ENCODE measurements around the gene TFF2.

Gene TFF2, protein sequence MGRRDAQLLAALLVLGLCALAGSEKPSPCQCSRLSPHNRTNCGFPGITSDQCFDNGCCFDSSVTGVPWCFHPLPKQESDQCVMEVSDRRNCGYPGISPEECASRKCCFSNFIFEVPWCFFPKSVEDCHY

DNA sequence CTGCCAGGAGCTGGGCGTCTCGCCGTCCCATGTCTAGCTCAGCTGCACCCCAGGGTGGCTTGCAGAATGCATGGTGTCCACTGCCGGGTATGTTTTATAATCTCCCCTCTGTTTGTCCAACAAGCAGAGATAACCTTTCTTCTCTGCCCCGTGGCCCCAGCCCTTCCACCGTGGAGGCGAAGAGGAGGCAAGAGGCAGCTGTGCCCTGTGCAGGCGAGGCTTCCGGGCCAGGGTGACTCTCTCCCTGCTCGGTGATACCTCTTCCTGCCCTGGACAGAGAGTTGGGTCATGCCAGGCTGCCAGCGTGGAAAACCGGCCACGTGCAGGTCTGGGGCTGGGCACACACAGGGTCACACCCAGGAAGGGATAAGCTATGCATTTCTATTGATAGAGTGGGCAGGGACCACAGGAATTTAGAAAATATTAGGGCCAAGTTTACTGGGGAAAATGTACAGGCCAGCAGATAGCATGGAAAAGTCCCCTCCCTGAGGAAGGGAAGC lies at the start of gene TFF2:
Gene TFF2, minus strand, starts transcription at position 68 of the 500 bp plus-strand sequence. Its CDS starts 37 bp downstream, at position 31.
- DNase-seq, result no peak

DNA sequence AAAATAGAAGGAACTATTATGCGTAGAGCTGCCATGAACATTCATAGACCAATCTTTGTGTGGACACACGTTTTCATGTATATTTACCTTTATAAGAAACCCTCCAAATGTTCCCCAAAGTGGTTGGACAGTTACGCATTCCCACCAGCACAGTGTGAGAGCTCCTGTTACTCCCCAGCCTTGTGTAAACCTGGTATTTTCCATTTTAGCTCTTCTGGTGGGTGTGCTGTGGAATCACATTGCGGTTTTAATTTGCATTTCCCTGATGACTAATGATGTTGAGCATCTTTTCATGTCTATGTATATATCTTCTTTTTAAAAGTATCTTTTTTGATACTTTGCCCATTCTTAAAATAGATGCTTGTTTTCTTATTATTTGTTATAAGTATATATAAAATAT lies 49.7 kb upstream of the TFF2 start:
- no peak for DNase-seq

DNA sequence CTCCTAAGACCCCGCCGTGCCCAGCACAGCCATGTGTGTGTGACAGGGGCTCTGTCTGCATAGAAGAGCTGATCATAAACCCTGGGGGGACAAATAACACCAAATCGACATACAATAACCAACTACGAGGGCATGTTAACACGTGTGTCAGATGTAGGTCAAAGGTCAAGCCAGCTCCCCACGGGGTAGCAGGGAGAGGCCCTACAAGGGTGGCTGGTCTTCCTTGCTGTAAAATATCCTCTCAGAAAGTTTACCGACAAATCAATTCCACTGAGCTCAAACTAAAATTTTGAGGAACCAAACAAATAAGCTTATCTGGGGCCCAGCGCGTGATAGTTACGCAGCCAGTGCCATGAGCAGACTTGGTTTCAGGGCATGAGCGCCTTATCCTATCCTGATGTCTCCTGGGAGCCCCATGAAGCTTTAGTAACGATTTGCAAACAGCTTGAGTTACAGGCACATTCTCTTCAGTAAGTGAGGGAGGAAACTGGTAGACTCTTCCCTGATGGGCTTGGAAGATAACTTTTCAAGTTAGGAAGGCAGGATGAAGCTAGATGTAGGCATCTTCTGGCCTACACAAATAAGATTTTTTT lies 47.7 kb upstream of the TFF2 start:
- no peak for DNase-seq

DNA sequence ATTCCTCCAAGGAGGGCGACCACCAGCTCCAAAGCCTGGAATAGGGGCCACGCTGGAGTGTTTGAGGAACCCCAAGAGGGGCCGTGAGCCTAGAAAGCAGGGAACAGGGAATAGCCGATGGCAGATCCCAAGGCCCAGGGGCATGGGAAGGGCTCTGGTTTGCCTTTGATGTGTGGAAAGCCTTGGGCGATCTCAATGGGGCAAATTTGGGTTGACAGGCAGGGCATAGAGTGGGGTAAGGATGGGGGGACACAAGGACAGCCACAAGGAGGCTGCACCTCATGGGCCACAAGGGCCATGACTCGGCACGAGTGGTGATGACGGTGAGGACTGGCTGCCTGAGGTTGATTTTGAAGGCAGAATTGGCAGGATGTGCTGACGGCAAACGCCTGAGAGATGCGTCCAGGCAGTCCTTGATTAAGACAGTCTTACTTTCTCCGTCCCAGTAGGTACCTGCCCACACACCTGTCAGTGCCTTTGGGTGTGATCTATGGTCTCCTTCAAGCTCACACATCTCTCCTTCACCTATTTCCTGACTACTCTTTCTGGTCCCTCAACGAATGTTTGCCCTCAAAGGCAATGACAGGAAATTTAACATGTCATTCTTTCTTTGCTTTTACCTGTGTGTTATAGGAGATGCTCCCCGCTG lies 47.1 kb upstream of the TFF2 start:
- DNase-seq, result no peak

DNA sequence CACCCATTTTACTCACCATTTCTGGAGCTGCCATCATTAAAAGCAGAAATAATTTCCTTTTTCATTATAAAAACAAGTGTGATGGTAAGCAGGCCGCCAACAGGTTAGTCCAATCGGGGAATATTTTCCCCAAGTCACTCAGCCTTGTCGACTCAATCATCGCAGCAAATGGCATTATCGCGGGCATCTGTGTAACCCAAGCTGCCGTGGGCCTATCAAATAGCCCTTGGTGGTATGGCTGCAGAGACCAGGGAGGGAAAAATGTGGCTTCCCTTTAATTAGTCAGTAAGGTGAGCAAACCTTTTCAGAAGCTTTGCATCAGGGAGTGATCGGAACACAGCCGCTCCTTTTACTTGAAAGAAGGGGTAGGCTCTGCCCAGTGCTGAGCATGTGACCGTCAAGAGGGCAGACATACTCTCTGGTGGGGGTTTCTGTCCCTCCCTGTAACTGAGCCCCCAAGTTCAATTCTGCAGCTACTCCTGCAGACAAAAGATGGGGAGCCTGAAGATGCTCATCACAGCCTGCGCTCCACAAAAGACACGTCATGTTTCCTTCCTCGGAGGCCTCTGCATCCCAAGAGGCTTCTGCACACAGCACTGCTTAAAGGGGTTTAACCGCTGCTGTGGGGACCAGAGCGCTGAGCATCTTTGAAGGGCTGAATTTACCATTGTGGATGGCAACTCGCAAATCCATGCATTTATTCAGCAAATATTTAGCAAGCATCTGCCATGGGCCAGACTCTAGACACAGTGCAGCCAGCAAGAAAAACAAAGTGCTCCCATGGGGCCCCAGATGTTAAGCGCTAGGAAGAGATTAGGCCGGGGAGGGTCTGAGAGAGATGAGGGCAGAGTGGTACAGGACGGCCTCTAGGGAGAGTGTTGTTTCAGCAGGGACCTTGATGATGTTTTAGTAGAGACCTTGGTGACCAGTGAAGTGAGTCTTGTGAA lies 46.3 kb upstream of the TFF2 start:
- no peak for DNase-seq

DNA sequence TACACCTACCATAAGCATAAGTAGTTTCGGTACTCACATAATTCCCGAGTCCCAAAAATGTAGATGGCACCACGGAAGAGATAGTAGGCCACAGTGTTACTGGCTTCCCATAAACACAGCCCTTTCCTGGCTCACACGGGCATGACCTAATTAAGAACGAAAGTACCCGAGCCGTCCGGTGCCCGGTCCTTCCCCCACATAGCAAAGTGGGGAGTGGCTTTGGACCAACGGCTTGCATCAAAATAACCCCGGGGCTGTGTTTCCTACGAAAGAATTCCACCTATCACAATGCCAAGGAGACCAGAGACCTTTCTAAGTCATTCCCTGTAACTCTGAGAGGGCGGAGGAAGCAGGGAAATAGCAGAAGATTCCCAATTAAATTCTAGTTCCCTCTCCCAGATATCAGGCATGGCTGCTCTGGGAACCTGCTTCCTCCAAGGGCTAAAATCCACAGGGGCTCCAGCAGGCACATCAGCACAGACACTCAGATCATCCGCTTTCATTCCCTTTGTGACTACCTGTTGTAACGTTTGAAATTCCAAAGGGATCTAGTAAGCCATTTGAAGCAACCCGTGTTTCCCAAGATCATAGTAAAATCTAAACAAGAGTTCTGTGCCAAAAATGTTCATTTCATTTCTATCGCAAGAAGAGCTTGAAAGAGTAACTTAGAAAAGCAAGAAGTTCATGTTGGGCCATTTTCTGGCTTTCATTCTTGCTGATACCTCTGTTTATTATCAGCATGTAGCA lies 45.3 kb upstream of the TFF2 start, which contains the start of gene TMPRSS3:
Gene TMPRSS3, minus strand, starts transcription at position 148 of the 747 bp plus-strand sequence. CDS start 635 bp downstream, outside the sequence.
- DNase-seq, result no peak

DNA sequence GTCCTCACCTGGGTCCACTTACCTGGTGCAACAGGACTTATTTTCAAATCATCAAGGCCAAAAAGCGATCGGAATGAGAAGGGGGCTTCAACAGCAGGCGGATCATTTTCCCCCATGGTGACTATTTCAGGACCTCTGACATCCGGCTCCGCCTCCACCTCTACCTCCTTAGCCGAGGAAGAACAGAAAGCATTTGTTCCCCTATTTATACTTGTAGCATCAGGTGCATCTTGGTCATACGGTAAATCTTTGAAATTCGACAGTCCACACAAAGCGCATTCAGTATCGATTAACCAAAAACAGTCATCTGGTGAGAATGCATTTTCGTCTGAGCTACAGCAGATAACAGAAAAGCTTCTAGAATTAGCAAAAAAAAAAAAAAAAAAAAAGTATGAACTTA lies 44.5 kb upstream of the TFF2 start:
- no peak for DNase-seq

DNA sequence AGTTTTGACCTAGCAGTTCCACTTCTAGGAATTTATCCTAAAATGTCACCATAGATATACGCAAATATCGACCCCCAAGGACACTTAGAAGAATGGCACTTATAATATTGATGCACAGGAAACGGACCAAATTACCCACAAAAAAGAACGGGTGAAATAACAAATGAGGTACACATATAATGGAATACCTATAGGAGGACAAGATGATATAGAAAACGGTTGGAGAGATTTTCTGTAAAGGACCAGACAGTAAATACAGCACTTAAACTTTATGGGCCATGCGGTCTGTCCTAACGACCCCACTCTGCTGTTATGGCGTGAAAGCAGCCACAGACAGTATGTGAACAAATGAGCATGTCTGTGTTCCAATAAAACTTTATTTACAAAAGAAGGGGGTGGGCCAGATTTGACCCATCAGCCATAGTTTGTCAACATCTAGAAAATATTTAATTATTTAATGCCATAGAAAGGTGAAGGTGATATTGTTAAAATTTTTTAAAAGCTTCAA lies 42.7 kb upstream of the TFF2 start:
- DNase-seq, result no peak

DNA sequence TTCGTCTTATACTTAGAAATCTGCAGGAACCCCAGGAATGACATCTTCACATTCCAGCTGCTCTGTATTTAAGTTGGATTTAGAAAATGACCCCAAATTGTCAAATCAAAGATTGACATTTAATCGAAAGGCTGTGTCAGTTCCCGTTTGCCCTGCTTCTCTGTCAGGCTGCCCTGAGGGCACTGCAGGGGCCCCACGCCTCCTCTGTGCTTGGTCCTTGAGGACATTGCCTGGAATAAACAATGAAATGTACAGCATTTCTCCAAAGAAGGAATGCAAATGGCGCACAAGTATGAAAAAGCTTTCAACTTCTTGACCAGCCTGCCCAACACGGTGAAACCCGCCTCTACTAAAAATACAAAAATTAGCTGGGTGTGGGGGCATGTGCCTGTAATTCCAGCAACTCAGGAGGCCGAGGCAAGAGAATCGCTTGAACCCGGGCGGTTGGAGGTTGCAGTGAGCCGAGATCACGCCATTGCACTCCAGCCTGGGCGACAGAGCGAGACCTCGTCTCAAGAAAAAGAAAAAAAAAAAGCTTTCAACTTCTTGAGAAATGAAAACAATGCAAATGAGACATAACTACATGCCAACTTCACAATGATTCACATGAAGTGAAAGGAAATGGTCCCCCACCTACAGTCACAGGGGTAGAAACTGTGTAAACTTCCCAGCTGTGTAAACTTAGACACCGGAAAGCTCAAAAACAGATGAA lies 42.1 kb upstream of the TFF2 start:
- DNase-seq, result no peak

DNA sequence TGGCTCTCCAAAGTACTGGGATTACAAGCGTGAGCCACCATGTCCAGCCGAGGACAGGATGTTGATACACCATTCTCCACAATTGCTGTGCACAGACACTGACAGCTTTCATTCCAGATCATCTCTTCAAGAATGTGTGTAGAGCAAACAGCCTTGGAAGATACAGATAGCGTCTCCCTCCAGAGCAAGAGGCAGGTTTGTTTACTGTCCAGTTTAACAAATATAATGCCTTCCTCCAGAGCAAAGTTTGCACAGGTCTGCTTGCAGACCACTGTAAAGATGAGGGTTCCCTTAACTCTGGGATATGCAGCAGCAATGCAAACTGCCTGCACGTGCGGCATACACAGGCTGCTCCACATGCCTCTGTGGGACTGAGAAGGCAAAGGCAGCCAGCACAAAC lies 40.5 kb upstream of the TFF2 start:
- no peak for DNase-seq

DNA sequence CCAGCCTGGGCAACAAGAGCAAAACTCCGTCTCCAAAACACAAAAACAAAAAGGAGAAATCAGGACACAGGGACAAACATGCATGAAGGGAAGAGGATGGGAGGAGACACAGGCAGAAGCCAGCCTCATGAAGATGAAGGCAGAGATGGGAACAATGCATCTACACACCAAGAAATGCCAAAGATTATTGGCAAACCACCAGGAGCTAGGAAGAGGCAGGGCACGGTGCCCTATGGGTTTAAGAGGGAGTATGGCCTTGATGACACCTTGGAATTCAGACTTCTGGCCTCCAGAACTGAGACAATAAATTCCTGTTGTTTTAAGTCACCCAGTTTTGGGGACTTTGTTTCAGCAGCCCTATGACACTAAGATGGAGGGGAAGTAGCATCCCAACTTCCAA lies 39.9 kb upstream of the TFF2 start:
- DNase-seq, result no peak

DNA sequence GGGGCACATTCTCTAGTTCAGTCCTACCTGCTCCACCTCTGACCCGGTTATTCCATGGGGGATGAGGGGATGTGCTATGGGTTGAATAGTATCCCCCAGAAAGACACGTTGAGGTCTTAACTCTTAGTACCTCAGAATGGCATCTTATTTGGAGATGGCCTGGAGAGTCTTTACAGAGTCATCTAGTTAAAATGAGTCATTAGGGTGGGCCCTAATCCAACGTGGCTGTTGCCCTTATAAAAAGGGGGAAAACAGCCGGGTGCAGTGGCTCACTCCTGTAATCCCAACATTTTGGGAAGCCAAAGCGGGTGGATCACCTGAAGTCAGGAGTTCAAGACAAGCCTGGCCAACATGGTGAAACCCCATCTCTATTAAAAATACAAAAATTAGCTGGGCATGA lies 39.4 kb upstream of the TFF2 start:
- no peak for DNase-seq

DNA sequence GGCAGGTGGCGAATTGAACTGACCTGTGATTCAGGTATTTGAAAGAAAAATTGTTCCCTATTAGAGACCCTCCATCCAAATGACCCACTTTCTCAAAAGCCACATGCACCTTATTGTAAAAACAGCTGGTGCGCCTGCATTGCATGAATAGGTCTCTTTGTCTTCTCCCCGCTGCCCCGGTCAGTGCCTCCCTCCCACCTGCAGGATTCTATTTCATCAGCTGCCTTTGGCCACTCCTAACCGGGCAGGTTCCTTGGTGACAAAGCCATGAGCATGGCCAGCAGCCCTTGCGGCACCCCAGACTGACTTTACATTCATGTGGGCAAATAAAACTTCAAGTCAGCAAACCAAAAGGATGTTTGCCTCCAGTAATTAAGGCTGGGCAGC lies 38.6 kb upstream of the TFF2 start:
- no peak for DNase-seq

DNA sequence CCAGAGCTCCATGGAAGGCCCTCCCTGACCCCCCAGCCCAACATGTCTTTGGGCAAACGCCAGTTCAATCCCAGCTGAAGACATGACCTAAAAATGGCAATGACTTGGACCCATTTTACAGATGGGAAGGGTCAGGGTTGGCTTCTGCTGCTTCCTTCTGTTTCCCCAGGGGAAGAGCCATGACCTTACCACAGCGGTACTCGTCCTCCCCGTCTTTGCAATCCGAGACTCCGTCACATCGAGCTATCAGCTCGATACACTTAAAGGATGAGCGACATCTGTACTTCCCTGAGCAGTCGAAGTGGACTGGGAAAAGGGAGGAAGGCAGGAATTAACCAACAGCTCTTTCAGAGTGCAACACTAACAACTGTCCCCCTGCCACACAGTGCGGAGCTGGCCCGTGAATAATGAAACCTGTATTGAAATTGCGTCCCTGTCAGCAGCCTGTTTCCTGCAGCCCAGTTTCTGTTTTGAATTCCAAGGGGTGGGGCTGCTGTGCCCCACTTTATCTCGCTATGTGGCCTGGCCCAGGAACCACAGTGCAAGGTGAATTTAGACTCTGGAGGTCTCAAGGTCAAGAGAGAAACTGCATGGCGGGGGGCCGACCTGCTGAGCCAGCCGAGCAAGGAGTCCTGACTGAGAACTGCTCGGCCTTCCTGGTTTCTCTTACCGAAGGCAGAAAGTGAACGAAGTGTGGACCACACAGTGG lies 38.1 kb upstream of the TFF2 start:
- DNase-seq, result no peak

DNA sequence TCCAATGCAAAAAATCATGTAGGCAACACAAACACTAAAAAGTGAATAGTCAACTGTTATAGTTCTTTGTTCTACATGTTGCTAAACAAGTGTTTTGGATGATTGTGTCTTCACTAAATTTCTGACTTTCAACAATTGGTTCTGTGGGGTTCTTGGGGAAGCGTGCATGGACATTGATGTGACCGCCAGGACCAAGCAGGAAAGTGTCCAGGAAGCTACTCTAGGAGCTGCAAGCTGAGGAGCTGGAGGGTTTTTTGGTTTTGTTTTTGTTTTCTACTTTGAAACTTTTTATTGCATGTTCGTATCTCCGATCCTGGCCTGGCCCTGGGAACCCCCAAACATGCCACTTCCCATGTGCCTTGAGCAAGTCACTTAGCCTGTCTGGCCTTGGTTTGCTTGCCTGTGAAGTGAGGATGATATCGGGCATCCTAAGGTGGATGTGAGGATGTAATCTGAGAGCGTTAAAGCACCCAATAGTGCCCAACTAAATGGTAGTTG lies 37.1 kb upstream of the TFF2 start:
- DNase-seq, result no peak

DNA sequence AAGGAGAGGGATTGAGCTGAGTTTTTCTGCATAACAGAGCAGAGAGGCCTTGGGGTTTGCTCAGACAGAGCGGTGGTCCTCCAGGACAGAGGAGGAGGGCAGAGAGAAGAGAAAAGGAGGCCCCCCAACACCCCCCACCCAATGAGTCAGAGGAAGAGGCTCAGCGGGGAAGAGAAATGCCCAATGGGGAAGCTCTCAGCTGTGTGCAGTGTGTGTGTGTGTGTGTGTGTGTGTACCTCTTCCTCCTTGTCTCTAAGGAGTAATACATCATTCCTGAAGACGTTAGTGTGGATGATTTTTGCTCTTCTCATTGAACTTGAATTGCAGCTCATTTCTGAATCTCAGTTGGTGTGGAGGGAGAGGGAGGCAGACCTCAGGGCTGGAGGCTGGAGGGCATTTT lies 36.4 kb upstream of the TFF2 start:
- no peak for DNase-seq

DNA sequence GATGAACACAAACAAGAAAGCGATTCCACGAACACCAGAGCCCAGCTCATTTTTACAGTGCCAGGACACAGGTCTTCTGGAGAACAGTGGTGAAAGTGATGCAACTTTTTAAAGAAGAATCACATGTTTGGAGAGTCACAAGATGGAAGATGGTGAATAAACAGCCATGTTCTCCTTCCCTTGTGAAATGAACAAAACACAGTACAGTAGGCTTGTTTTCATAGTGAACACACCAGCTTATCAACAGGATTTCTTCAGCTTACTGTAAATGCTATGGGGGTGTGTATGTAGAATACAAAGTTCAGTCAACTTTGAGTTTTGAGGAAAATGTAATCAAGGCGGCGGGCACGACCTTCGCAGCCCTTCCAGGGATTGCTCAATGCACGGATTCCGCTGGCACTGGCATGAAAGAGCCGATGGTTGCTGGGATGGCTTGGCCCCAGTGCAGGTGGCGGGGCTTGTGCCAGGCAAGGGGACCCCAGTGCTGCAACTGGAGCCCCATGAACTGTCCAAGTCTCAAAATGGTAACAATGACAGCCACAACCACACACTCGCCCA lies 35.3 kb upstream of the TFF2 start:
- DNase-seq, result no peak

DNA sequence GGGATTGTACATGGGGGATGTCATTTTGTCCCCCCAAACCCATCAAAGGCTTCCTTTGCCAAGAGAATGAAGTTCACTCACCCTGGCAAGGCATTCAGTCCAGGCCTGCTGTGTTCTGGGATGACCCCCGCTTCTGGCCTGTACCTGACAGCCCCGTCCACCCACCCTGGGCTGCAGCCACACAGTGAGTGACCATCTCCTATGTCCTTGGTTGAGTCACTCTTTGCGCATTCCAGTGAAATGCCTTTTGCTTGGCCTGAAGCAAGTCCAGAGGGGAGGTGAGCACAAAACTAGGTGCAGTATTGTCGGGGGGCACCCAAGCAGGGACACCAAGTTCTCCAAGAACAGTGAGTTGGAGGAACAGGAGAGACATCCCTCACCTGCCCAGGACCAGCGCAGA lies 34.8 kb upstream of the TFF2 start:
- DNase-seq, result no peak

DNA sequence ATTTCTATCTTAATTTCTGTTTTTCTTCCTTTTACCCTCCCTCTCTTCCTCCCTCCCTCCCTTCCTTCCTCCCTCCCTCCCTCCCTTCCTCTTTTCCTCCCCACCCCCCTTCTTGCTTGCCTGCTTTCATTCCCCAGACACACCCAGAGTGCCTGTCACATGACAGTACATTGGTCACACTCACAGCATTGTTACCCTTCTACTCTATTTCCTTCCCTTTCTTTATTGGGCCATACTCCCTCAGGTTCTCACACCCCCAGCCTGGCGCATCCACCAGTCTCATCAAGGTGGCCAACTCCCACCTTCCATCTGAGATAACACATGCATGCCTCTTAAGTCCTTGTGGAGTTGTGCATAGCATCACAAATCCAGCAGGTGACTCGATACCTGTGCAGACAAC lies 34.2 kb upstream of the TFF2 start:
- no peak for DNase-seq

DNA sequence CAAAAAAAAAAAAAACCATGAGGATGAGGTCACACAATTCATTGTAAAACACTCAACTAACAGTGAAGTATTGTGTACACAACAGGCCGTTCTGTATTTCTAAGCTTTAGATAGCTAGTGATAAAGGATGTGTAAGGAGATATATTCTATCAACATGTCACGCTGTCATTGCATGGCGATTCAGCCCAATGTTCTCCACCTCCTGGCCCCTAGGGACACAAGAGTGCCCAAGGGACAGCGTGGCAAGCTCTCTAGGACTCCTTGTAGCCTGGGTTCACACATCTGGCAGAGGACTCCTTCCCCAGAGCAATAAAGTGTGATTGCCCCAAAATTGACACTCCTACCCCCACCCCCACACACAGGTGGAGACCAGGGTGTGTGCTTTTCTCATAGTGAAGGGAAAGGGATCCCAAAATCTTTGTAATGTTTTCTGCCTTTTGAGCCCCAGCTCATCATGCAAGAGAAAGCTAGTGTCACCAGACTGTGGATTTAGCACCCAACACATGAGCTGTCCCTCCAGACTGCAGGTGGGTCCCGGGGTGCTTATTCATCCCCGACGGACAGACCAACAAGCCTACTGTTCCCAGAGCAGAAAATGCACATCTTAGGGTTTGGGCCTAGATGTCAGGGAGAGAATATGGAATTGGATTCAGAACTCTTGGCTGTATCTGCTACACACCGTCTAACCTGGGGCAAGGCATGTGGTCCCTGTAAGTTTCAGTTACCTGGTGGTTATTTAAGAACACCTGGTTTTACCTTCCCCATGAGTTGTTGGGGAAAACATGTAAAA lies 33.6 kb upstream of the TFF2 start:
- DNase-seq, result no peak

All from activated gamma-delta T cell treated with Interleukin-2 at 50 U/mL for 16 hours (primary cell).